ENCODE results near the gene STRN3.

GRCh38 chr14:30854492-30854891 lies 171.7 kb downstream of the STRN3 start:
- TF ChIP-seq GATA2 (IDR thresholded peaks at IDR 0.05; ENCODE audit: low read depth, low read length) (no peak), GATA3 (IDR thresholded peaks at IDR 0.05; ENCODE audit: low read depth, low read length) (no peak)
